ENCODE measurements around the gene SERGEF. TPM values are rescaled to one million over a fixed set of nuclear protein-coding genes. Genes with fewer than 3 reads are reported as not detected.

Gene SERGEF
- 18.5 and 24.5 TPM in 2 replicates for total RNA-seq

GRCh38 chr11:18012906-18013781 is at the start of gene SERGEF:
Gene SERGEF (minus strand): TSS chr11:18013047. CDS start chr11:18013010, 37 bp downstream.

GRCh38 chr11:18046116-18046777 is 33.4 kb upstream of the SERGEF start, which contains the start of gene TPH1:
Gene TPH1 (minus strand): TSS chr11:18046269. CDS start chr11:18040762, 5,507 bp downstream.

Other genes starting within 250 kb of the SERGEF start
- gene TPH1, start 33.2 kb upstream of the SERGEF start, total RNA-seq, result under 0.01 TPM in 2 replicates
- gene SAAL1, start 93.0 kb upstream of the SERGEF start, total RNA-seq, result 11.4 and 16.5 TPM in 2 replicates
- 0.33 and 0.52 TPM in 2 replicates for gene MRGPRX3, start 119.5 kb upstream of the SERGEF start, total RNA-seq
- 0.69 and 0.87 TPM in 2 replicates for gene MRGPRX4, start 159.8 kb upstream of the SERGEF start, total RNA-seq
- gene SAA4, start 223.8 kb upstream of the SERGEF start, total RNA-seq, result not detected in 2 replicates
- not detected in 2 replicates for gene SAA2, start 235.6 kb upstream of the SERGEF start, total RNA-seq

Measured in dermis lymphatic vessel endothelial cell (primary cell).